ENCODE measurements around the gene FRMD4B. TPM values are rescaled to one million over a fixed set of nuclear protein-coding genes. Genes with fewer than 3 reads are reported as not detected.

Gene FRMD4B
- total RNA-seq, 1 donor from 2014 or later = 17.3 TPM

DNA sequence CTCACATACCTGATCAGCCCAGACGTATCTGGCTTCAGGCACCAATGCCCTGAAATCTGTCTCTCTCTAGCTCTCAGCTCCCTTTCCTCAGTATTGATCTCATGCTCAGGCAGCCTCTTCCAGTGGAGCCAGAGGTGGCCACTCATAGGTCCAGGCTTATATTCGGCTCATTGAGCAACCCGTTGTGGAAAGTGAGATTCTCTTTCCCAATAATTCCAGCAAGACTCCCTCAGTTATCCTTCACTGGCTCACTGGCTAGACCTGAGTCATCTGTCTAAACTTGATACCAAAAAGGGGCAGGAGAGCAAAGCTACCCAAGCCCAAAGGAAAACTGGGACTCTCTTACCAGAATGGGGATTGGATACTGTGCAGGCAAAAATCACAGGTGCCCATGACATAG lies 33.4 kb upstream of the FRMD4B start:
- Mint-ChIP-seq H3K4me1 (no peaks in the 10 kb centered on the region), H3K27me3 (ENCODE audit: insufficient read depth, low read depth) (no peaks in the 10 kb centered on the region), H3K27ac (no peak overlapping the region), H3K4me3 (no peak overlapping the region), H3K36me3 (no peaks in the 10 kb centered on the region), H3K9me3 (no peaks in the 10 kb centered on the region)
- Histone ChIP-seq H3F3A (ENCODE audit: low read depth) (no peaks in the 10 kb centered on the region), H3K4me2 (no peak overlapping the region), H3K4me1 (no peaks in the 10 kb centered on the region), H4K20me1 (ENCODE audit: low read depth) (no peaks in the 10 kb centered on the region), H3K9ac (no peak overlapping the region), H3K27me3 (no peaks in the 10 kb centered on the region), H3K9me3 (ENCODE audit: low read depth) (no peaks in the 10 kb centered on the region), H3K27ac (no peak overlapping the region), H3K36me3 (no peaks in the 10 kb centered on the region), H2AFZ (replicated peaks) (no peak overlapping the region), H3K4me3 (no peak overlapping the region), H3K79me2 (ENCODE audit: low read depth) (no peaks in the 10 kb centered on the region)
- DNase-seq (ENCODE audit: low spot score) = no peak
- no peak for TF ChIP-seq CTCF (IDR thresholded peaks at IDR 0.05)
- no peak for TF ChIP-seq EZH2 (IDR thresholded peaks at IDR 0.05)
- TF ChIP-seq EZH2phosphoT487 (IDR thresholded peaks at IDR 0.05) = no peak

- no peaks in the 10 kb centered on the region for H3K27me3 ChIP-seq
- Mint-ChIP-seq H3K9me3 (no peaks in the 10 kb centered on the region), H3K27ac (no peak overlapping the region), H3K4me1 (no peaks in the 10 kb centered on the region), H3K27me3 (ENCODE audit: insufficient read depth, low read depth) (no peaks in the 10 kb centered on the region), H3K4me3 (no peak overlapping the region), H3K36me3 (no peaks in the 10 kb centered on the region)
- no peak for DNase-seq (ENCODE audit: low spot score)
- no peak overlapping the region for H3K27ac ChIP-seq
- no peak overlapping the region for H3K9ac ChIP-seq
- no peaks in the 10 kb centered on the region for H4K20me1 ChIP-seq (ENCODE audit: low read depth)
- no peaks in the 10 kb centered on the region for H3F3A ChIP-seq (ENCODE audit: low read depth)
- TF ChIP-seq EZH2 (IDR thresholded peaks at IDR 0.05) (no peak), EZH2phosphoT487 (IDR thresholded peaks at IDR 0.05) (no peak), CTCF (IDR thresholded peaks at IDR 0.05) (no peak)
- no peaks in the 10 kb centered on the region for H3K4me1 ChIP-seq
- no peaks in the 10 kb centered on the region for H3K9me3 ChIP-seq (ENCODE audit: low read depth)
- H3K79me2 ChIP-seq (ENCODE audit: low read depth) = no peaks in the 10 kb centered on the region
- H2AFZ ChIP-seq (replicated peaks) = no peak overlapping the region
- no peaks in the 10 kb centered on the region for H3K36me3 ChIP-seq
- H3K4me2 ChIP-seq = no peak overlapping the region
- no peak overlapping the region for H3K4me3 ChIP-seq
Observed at GRCh38 chr3:69417541-69418078, 31.7 kb upstream of the FRMD4B start.

DNA sequence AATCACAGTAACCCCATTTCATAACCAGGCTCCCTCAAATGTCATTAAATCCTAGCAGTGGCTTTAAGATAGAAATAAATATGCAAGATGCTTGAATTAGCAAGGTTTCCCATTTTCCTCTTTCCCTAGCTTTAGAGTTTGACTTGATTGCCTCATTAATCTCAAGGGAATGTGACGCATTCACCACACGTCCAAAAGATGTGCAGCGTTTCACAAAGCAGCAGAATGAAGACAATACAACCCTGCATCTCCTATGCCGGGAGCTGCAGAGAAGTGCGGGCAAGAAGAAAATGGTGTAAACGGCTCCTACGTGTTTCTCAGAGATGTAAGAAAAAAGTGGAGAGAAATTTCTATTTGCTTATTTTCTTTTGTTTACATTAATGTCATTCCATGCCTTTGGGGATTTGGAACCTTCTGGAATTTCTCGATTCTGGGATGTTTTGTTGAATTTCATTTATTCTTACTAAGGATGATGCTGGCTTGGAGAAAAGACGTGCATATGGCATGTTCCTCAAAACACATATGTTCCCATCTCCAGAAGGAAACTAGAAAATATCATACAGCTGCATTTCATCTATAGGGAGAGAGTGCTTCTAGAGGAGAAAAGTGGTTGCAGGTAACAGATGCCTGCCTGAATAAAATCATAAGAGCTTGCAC lies 27.8 kb upstream of the FRMD4B start:
- Mint-ChIP-seq H3K27me3 (ENCODE audit: insufficient read depth, low read depth) (peaks cover 4% of the 10 kb centered on the region), H3K4me1 (no peaks in the 10 kb centered on the region), H3K4me3 (no peak overlapping the region), H3K9me3 (no peaks in the 10 kb centered on the region), H3K27ac (no peak overlapping the region), H3K36me3 (no peaks in the 10 kb centered on the region)
- Histone ChIP-seq H3K4me1 (no peaks in the 10 kb centered on the region), H3K4me2 (no peak overlapping the region), H3K9ac (no peak overlapping the region), H3K79me2 (ENCODE audit: low read depth) (no peaks in the 10 kb centered on the region), H2AFZ (replicated peaks) (no peak overlapping the region), H3K27me3 (no peaks in the 10 kb centered on the region), H3F3A (ENCODE audit: low read depth) (no peaks in the 10 kb centered on the region), H4K20me1 (ENCODE audit: low read depth) (no peaks in the 10 kb centered on the region), H3K4me3 (no peak overlapping the region), H3K9me3 (ENCODE audit: low read depth) (no peaks in the 10 kb centered on the region), H3K36me3 (no peaks in the 10 kb centered on the region), H3K27ac (no peak overlapping the region)
- DNase-seq (ENCODE audit: low spot score) = no peak
- TF ChIP-seq EZH2 (IDR thresholded peaks at IDR 0.05) (no peak), CTCF (IDR thresholded peaks at IDR 0.05) (no peak), EZH2phosphoT487 (IDR thresholded peaks at IDR 0.05) (no peak)

Measured in neural progenitor cell (in vitro differentiated cells).